OCI-LY7 (cell line): ENCODE results near the gene GMDS. TPM values are rescaled to one million over a fixed set of nuclear protein-coding genes. Genes with fewer than 3 reads are reported as not detected.

Experiments
- BruUV-seq: library from RNA; stranded (reverse); fragments of 400-500 nt; replicated peaks from 2 replicates; lab custom pipeline; 2021; lab: Mats Ljungman, UMichigan
- CTCF ChIA-PET: fragments of 300-600 bp; sonication (Branson Sonifier 250); formaldehyde crosslinking; loops from one replicate; lab custom pipeline; 2022; ENCODE audit warnings: antibody characterized with exemption; ENCODE audit not compliant: unreplicated experiment; lab: Charles Lee
- POLR2A ChIA-PET: fragments of 300-600 bp; sonication (Branson Sonifier 250); formaldehyde crosslinking; loops from one replicate; lab custom pipeline; 2022; ENCODE audit warnings: antibody characterized with exemption; lab: Charles Lee
- DNase-seq: peaks from one replicate; pipeline ENCODE4 v3.0.0-alpha.2; 2015; ENCODE audit warnings: low spot score
- H2AFZ ChIP-seq: fragments of 200-600 bp; sonication (generic), shearing (Covaris generic); 2 replicates; pipeline ENCODE4 v1.6.1; 2014; ENCODE audit warnings: mild to moderate bottlenecking, antibody characterized with exemption, low read length, moderate library complexity
- H3K27ac ChIP-seq: fragments of 200-600 bp; sonication (generic); 2 replicates; pipeline ENCODE4 v1.5.1; 2014; ENCODE audit warnings: mixed run types, low read depth, mild to moderate bottlenecking, moderate library complexity, low read length, inconsistent platforms; ENCODE audit not compliant: poor library complexity, severe bottlenecking
- H3K36me3 ChIP-seq: fragments of 200-600 bp; sonication (generic); 2 replicates; pipeline ENCODE4 v1.6.1; 2014; ENCODE audit warnings: mild to moderate bottlenecking, antibody characterized with exemption, low read length, moderate library complexity, mixed read lengths; ENCODE audit not compliant: insufficient read depth
- H3K4me1 ChIP-seq: fragments of 200-600 bp; sonication (generic); 2 replicates; pipeline ENCODE4 v1.5.1; 2014; ENCODE audit warnings: mild to moderate bottlenecking, low read length; ENCODE audit not compliant: insufficient read depth, poor library complexity, severe bottlenecking
- H3K4me2 ChIP-seq: fragments of 200-600 bp; sonication (generic); 2 replicates; pipeline ENCODE4 v1.6.1; 2014; ENCODE audit warnings: mild to moderate bottlenecking, low read length
- H3K4me3 ChIP-seq: fragments of 200-600 bp; sonication (generic); 2 replicates; pipeline ENCODE4 v1.5.1; 2014; ENCODE audit warnings: mild to moderate bottlenecking, low read depth, low read length; ENCODE audit not compliant: poor library complexity, severe bottlenecking
- H3K79me2 ChIP-seq: fragments of 200-600 bp; sonication (generic); 2 replicates; pipeline ENCODE4 v1.6.1; 2016; ENCODE audit warnings: low read depth, mild to moderate bottlenecking, low read length, moderate library complexity, mixed read lengths; ENCODE audit not compliant: insufficient read depth
- H3K9me2 ChIP-seq: fragments of 200-600 bp; sonication (generic); 2 replicates; pipeline ENCODE4 v1.6.1; 2016; ENCODE audit warnings: mild to moderate bottlenecking, low read length, mixed read lengths; ENCODE audit not compliant: insufficient read depth
- H3K9me3 ChIP-seq: fragments of 200-600 bp; sonication (generic); 2 replicates; pipeline ENCODE4 v1.6.1; 2014; ENCODE audit warnings: mild to moderate bottlenecking, mixed run types, low read length, mixed read lengths
- H4K20me1 ChIP-seq: fragments of 200-600 bp; sonication (generic); 2 replicates; pipeline ENCODE4 v1.6.1; 2014; ENCODE audit warnings: mild to moderate bottlenecking, antibody characterized with exemption, low read length, moderate library complexity, mixed read lengths; ENCODE audit not compliant: insufficient read depth
- EZH2phosphoT487 ChIP-seq: fragments of 200-600 bp; sonication (generic); IDR thresholded peaks from 2 replicates; pipeline ENCODE4 v1.6.1; 2018; ENCODE audit warnings: low read depth, borderline replicate concordance, mild to moderate bottlenecking, mixed run types, antibody characterized with exemption, low read length, moderate library complexity, mixed read lengths
- intact Hi-C: fragments of 100-400 bp; cut with micrococcal nuclease; formaldehyde crosslinking; loops from one replicate; pipeline ENCODE4 v1.10.0; 2022; ENCODE audit not compliant: unreplicated experiment
- total RNA-seq, 2 experiments: library from RNA; depleted of rRNA in 1 of 2; stranded (reverse); fragments of >200 nt in 1 of 2; shearing (Covaris generic) in 1 of 2; gene quantifications; 2 replicates each; pipeline ENCODE4 v1.2.3, GENCODE V29; 2014 to 2022
- TF ChIP-seq, protein P1 (sequence below): fragments of 200-600 bp; sonication (generic); conservative IDR thresholded peaks from 2 replicates; pipeline ENCODE4 v1.5.1; 2014; ENCODE audit warnings: mild to moderate bottlenecking, antibody characterized with exemption, low read length, moderate library complexity, mixed read lengths

Gene GMDS
- total RNA-seq, 2 experiments from 2014 or later: 9.9 to 26.8 TPM

GRCh38 chr6:2270054-2270453 lies 24.6 kb upstream of the GMDS start:
- no peak overlapping the region for H2AFZ ChIP-seq
- no peaks in the 10 kb centered on the region for H3K36me3 ChIP-seq
- TF ChIP-seq, protein P1, sequence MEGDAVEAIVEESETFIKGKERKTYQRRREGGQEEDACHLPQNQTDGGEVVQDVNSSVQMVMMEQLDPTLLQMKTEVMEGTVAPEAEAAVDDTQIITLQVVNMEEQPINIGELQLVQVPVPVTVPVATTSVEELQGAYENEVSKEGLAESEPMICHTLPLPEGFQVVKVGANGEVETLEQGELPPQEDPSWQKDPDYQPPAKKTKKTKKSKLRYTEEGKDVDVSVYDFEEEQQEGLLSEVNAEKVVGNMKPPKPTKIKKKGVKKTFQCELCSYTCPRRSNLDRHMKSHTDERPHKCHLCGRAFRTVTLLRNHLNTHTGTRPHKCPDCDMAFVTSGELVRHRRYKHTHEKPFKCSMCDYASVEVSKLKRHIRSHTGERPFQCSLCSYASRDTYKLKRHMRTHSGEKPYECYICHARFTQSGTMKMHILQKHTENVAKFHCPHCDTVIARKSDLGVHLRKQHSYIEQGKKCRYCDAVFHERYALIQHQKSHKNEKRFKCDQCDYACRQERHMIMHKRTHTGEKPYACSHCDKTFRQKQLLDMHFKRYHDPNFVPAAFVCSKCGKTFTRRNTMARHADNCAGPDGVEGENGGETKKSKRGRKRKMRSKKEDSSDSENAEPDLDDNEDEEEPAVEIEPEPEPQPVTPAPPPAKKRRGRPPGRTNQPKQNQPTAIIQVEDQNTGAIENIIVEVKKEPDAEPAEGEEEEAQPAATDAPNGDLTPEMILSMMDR: no peak
- no peak for TF ChIP-seq EZH2phosphoT487
- no peak overlapping the region for H3K4me2 ChIP-seq
- BruUV-seq: no TSS peak
- H3K9me3 ChIP-seq: no peaks in the 10 kb centered on the region
- H3K4me1 ChIP-seq: no peaks in the 10 kb centered on the region
- CTCF ChIA-PET: no interaction called here
- no peak overlapping the region for H3K4me3 ChIP-seq
- no peaks in the 10 kb centered on the region for H3K9me2 ChIP-seq
- POLR2A ChIA-PET: no interaction called here
- H4K20me1 ChIP-seq: no peaks in the 10 kb centered on the region
- H3K27ac ChIP-seq: no peak overlapping the region
- intact Hi-C loops: no loop called here
- no peaks in the 10 kb centered on the region for H3K79me2 ChIP-seq
- no peak for DNase-seq

GRCh38 chr6:2266841-2267240 lies 21.4 kb upstream of the GMDS start:
- Histone ChIP-seq H3K4me1 (no peaks in the 10 kb centered on the region), H3K4me3 (no peak overlapping the region), H3K27ac (no peak overlapping the region), H3K9me3 (no peaks in the 10 kb centered on the region), H3K4me2 (no peak overlapping the region), H3K9me2 (no peaks in the 10 kb centered on the region), H4K20me1 (no peaks in the 10 kb centered on the region), H2AFZ (no peak overlapping the region), H3K36me3 (no peaks in the 10 kb centered on the region), H3K79me2 (no peaks in the 10 kb centered on the region)
- ChIA-PET CTCF (no interaction called here), POLR2A (interaction anchor here (0.7 kb wide), 1 partner anchor 9 kb away, joined by 9 read pairs; no protein-coding TSS in a partner anchor)
- TF ChIP-seq EZH2phosphoT487: no peak
- TF ChIP-seq, protein P1: no peak
- DNase-seq: no peak
- BruUV-seq: no TSS peak
- intact Hi-C loops: no loop called here

DNA sequence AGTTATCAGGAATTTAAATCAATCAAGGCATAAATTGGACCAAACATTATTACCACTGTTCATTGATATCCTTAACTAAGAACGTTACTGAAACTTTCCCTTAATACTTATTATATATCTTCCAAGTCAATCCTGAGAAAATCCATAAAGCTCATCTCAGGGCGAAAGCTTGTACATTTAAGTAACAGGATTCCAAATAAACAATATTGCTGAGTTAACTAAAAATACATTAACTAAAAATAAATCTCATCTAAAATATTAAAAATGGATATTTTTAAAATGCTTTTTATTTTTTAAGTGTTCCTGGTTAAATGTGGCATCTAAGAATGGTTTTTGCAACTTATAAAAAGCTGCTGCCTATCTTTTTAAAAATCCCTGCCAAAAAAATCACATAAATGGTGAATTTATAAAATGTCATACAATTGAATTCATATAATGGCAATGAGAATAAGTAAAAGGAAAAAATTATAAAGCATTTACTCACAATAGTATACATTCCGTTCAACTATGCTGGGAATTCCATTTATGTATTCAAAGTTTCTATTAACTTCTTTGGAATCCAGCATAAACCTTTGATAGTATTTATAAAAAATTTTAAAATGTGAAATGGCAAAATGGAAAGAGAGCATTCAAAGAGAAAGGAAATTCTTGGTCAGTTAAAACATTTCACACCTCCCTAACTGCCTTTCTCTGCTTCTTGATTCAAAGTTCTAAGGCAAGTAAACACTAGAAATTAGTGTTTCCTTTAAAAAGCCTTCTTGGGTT lies 20.8 kb upstream of the GMDS start:
- no TSS peak for BruUV-seq
- POLR2A ChIA-PET: interaction anchor here (0.7 kb wide), 1 partner anchor 9 kb away, joined by 9 read pairs; no protein-coding TSS in a partner anchor
- H3K9me2 ChIP-seq: no peaks in the 10 kb centered on the region
- H3K4me3 ChIP-seq: no peak overlapping the region
- no peak overlapping the region for H3K4me2 ChIP-seq
- CTCF ChIA-PET: no interaction called here
- H3K4me1 ChIP-seq: no peaks in the 10 kb centered on the region
- H4K20me1 ChIP-seq: no peaks in the 10 kb centered on the region
- DNase-seq: no peak
- H3K9me3 ChIP-seq: no peaks in the 10 kb centered on the region
- no peak overlapping the region for H3K27ac ChIP-seq
- TF ChIP-seq, protein P1: no peak
- TF ChIP-seq EZH2phosphoT487: no peak
- H3K79me2 ChIP-seq: no peaks in the 10 kb centered on the region
- no peak overlapping the region for H2AFZ ChIP-seq
- H3K36me3 ChIP-seq: no peaks in the 10 kb centered on the region
- intact Hi-C loops: no loop called here
